BLaER1 (cell line): ENCODE results near the gene CLDND1.

ENCODE experiments used
- H3K27ac ChIP-seq: shearing (Covaris generic); formaldehyde crosslinking; 2 replicates; pipeline ENCODE4 v1.8.1; 2022
- H3K27me3 ChIP-seq: shearing (Covaris generic); formaldehyde crosslinking; 2 replicates; pipeline ENCODE4 v1.8.1; 2022
- H3K36me3 ChIP-seq: shearing (Covaris generic); formaldehyde crosslinking; 2 replicates; pipeline ENCODE4 v1.8.1; 2022
- H3K4me1 ChIP-seq: shearing (Covaris generic); formaldehyde crosslinking; 2 replicates; pipeline ENCODE4 v1.8.1; 2022
- H3K4me2 ChIP-seq: shearing (Covaris generic); formaldehyde crosslinking; 2 replicates; pipeline ENCODE4 v1.8.1; 2022
- H3K4me3 ChIP-seq: shearing (Covaris generic); formaldehyde crosslinking; 2 replicates; pipeline ENCODE4 v1.8.1; 2022
- H3K9ac ChIP-seq: shearing (Covaris generic); formaldehyde crosslinking; 2 replicates; pipeline ENCODE4 v1.8.1; 2022
- H3K9me3 ChIP-seq: shearing (Covaris generic); formaldehyde crosslinking; 2 replicates; pipeline ENCODE4 v1.8.1; 2022
- H4K20me1 ChIP-seq: shearing (Covaris generic); formaldehyde crosslinking; 2 replicates; pipeline ENCODE4 v1.8.1; 2022
- Cebpa-rat ChIP-seq: shearing (Covaris generic); IDR thresholded peaks from 2 replicates; pipeline ENCODE4 v1.8.1; 2022

CLDND1 gene

DNA sequence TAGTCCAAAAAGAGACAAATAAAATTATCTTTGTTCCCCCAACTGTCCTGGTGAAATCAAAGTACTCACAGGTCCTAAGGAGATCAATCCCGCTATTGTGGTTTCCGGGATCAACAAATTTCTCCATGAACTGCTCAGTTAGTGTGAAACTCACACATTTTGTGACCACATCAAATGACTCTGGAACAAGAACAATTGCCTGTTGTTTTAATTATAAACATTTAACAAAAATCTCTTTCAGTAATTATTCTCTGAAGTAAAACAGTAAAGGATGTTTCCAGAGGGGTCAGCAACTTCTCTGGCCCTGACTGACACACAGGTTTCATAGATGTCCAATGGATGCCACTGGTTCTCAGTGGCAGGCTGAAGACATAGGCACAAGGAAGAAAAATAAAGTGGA lies 3.9 kb downstream of the CLDND1 start:
- TF ChIP-seq Cebpa-rat: no peak
- Histone ChIP-seq H3K4me2 (no peak overlapping the region), H3K27ac (no peak overlapping the region), H4K20me1 (peaks cover 19% of the 10 kb centered on the region), H3K9ac (no peak overlapping the region), H3K4me3 (no peak overlapping the region), H3K27me3 (no peaks in the 10 kb centered on the region), H3K9me3 (no peaks in the 10 kb centered on the region), H3K4me1 (peaks cover 13% of the 10 kb centered on the region), H3K36me3 (peaks cover 65% of the 10 kb centered on the region)

DNA sequence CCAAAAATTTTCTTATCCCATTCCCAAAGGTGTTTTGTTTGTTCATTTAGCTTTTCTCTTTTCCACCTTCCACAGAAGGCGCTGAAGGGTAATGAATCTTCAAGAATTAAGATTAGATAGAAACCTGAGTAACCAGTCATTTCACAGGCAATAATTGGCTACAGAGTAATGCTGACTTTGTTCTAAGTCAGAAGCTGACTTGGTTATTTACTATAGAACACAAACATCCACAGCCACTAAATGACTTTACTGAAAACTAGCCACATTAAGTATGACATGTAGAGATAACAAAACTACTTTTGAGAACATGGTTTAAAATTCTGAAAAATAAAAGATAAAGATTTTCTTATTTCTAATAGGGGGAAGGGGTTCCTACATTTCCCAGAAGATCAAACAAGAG lies 7.8 kb downstream of the CLDND1 start:
- Histone ChIP-seq H3K27ac (no peak overlapping the region), H3K9ac (no peak overlapping the region), H3K36me3 (peaks cover 52% of the 10 kb centered on the region)

DNA sequence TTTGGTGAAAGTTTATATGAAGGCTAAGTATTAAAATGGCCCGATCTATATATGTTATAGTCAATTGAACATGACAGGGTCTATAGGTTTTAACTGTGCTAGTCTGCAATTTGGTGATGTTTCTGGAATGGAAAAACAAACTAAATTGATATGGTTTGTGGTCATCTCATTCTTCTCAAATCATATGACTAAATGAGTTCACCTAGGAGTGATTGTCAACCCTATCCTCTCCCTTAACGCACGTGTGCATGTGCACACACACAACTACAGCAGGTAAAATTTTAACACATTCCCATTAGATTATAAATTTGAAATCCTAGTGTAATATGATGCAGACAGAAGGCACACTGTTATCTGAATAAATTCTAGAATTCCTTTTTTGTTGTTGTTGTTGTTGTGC lies 9.0 kb downstream of the CLDND1 start:
- peaks cover 40% of the 10 kb centered on the region for H3K36me3 ChIP-seq
- H3K4me3 ChIP-seq: no peak overlapping the region
- no peaks in the 10 kb centered on the region for H3K27me3 ChIP-seq
- no peak overlapping the region for H3K4me2 ChIP-seq
- H3K9ac ChIP-seq: no peak overlapping the region
- H3K4me1 ChIP-seq: peaks cover 19% of the 10 kb centered on the region
- no peaks in the 10 kb centered on the region for H3K9me3 ChIP-seq
- peaks cover 1% of the 10 kb centered on the region; the same call in 1 of the 2 replicates for H4K20me1 ChIP-seq
- no peak overlapping the region for H3K27ac ChIP-seq
- no peak for TF ChIP-seq Cebpa-rat

More for the DNA sequence above, 7.8 kb downstream of the CLDND1 start:
- no peak for TF ChIP-seq Cebpa-rat
- Histone ChIP-seq H3K9me3 (no peaks in the 10 kb centered on the region), H4K20me1 (peaks cover 6% of the 10 kb centered on the region; the same call in 1 of the 2 replicates), H3K4me3 (no peak overlapping the region), H3K27me3 (no peaks in the 10 kb centered on the region), H3K4me2 (no peak overlapping the region), H3K4me1 (peaks cover 19% of the 10 kb centered on the region)

DNA sequence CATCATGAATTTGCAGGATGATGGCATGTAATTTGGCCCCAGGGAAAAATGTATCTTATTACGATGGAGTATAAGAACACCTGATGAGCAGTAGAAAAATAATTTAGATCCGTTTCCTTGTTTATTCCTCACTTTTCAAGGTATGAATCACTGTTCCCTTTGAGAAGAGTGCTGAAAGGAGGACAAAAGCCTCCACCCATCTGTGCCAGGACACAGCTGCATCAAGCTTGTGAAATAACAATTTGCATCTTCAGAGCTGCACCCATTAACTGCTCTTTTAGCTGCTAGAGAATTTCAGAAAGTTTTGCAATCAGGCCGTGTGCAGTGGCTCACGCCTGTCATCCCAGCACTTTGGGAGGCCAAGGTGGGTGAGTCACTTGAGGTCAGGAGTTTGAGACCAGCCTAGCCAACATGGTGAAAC lies 9.6 kb downstream of the CLDND1 start:
- Histone ChIP-seq H3K36me3 (peaks cover 33% of the 10 kb centered on the region), H3K4me3 (no peak overlapping the region), H3K4me2 (no peak overlapping the region), H3K27ac (no peak overlapping the region), H3K27me3 (no peaks in the 10 kb centered on the region), H4K20me1 (no peaks in the 10 kb centered on the region), H3K9ac (no peak overlapping the region), H3K9me3 (no peaks in the 10 kb centered on the region), H3K4me1 (peaks cover 19% of the 10 kb centered on the region)
- no peak for TF ChIP-seq Cebpa-rat

DNA sequence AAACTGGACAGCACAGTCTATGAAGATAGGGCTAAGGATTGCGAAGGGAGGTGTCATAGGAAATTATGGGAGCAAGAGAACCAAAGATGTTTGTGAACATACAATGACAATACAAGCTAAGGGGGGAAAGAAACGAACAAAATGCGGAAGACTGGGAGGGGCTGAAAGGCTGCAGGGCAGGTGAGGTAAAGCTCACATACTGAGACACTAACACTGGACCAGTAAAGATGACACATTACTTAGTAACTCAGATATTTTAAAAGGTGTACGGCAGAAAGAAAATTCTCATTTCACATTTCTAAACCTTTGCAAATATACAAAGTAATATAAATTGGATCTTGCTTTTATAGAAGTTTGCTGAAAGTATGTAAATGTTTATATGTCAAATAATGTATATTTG lies 10.1 kb downstream of the CLDND1 start:
- Histone ChIP-seq H3K27ac (no peak overlapping the region), H3K9ac (no peak overlapping the region), H3K27me3 (no peaks in the 10 kb centered on the region), H3K4me3 (no peak overlapping the region), H3K4me2 (no peak overlapping the region), H3K9me3 (no peaks in the 10 kb centered on the region), H3K4me1 (peaks cover 19% of the 10 kb centered on the region), H3K36me3 (peaks cover 28% of the 10 kb centered on the region), H4K20me1 (no peaks in the 10 kb centered on the region)
- TF ChIP-seq Cebpa-rat: no peak

DNA sequence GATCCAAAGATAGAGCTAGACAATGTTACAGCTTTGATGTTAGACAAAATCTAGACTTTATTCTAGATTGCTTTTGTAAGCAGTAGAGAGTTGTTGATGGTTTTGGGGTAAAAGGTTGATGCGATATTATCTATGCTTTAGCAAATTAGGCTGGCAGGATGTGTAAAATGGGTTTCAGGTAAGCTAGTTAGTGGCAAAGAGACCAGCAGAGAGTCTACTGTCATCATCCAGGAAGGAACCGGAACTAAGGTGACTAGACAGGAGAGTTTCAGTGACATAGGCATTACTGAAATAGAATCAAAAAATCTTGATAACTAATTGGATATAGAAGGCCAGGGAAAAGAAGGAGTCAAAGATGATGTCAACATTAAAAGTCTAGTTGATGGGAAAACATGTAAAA lies 14.1 kb downstream of the CLDND1 start:
- H3K9ac ChIP-seq: no peak overlapping the region
- H3K27me3 ChIP-seq: no peaks in the 10 kb centered on the region
- H3K27ac ChIP-seq: no peak overlapping the region
- no peak overlapping the region for H3K4me2 ChIP-seq
- no peak for TF ChIP-seq Cebpa-rat
- H3K36me3 ChIP-seq: no peaks in the 10 kb centered on the region
- no peaks in the 10 kb centered on the region for H4K20me1 ChIP-seq
- no peak overlapping the region for H3K4me3 ChIP-seq
- peaks cover 19% of the 10 kb centered on the region for H3K4me1 ChIP-seq
- H3K9me3 ChIP-seq: no peaks in the 10 kb centered on the region

DNA sequence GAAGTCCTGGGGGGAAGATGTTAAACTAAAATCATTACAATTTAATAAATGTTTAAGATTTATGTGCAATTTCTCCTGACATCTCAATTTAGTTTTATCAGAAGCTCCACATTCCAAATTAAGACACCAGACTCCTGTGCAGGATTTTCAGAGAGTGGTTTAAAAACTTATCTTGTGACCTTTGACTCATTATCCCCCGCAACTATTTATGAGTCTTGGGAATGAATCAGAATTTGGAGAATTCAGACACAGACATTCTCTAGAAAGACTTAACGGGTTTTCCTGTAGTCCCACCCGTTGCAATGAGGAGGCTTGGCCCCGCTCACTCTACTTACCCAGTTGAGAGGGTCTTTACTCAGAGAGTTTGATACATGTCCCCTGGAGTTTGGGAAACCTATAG lies 18.2 kb downstream of the CLDND1 start:
- no peaks in the 10 kb centered on the region for H3K36me3 ChIP-seq
- TF ChIP-seq Cebpa-rat: no peak
- no peaks in the 10 kb centered on the region for H3K27me3 ChIP-seq
- no peak overlapping the region for H3K9ac ChIP-seq
- no peaks in the 10 kb centered on the region for H3K4me1 ChIP-seq
- H3K9me3 ChIP-seq: no peaks in the 10 kb centered on the region
- H3K27ac ChIP-seq: no peak overlapping the region
- no peak overlapping the region for H3K4me2 ChIP-seq
- H3K4me3 ChIP-seq: no peak overlapping the region
- H4K20me1 ChIP-seq: no peaks in the 10 kb centered on the region

DNA sequence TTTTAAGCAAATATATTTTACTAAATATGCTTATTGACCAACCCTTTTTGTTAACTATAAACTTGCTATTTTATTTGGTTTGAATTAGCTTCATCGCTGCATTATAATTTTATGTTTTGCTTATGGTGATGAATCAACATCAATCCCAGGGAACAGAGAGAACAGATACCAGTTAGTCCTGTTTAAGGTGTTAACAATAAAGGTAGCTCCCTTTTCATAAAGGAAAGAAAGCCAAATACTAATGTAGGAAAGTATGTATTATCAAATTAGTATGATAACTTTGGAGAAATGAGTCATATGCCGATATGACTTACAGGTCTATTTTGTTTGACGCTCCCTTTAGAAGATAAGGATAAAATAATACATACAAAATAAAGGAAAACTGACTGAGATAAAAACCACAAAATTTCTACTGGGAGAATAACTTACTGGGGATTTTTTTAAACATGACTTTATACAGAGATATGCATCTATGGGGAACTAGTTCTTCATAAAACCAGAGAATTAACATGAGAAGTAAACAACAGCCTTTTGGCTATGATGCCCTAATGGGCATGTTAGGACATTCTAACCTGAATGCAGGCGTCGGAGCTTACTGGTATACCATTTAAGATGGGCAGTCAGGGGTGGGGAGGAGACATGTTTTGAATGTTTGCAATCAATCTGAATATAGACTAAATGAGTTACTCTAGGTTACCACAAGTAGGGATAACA lies 20.7 kb downstream of the CLDND1 start:
- Histone ChIP-seq H3K9me3 (no peaks in the 10 kb centered on the region), H3K27me3 (no peaks in the 10 kb centered on the region), H3K4me2 (no peak overlapping the region), H3K36me3 (no peaks in the 10 kb centered on the region), H3K9ac (no peak overlapping the region), H3K4me3 (no peak overlapping the region), H4K20me1 (no peaks in the 10 kb centered on the region), H3K27ac (no peak overlapping the region), H3K4me1 (no peaks in the 10 kb centered on the region)
- no peak for TF ChIP-seq Cebpa-rat

DNA sequence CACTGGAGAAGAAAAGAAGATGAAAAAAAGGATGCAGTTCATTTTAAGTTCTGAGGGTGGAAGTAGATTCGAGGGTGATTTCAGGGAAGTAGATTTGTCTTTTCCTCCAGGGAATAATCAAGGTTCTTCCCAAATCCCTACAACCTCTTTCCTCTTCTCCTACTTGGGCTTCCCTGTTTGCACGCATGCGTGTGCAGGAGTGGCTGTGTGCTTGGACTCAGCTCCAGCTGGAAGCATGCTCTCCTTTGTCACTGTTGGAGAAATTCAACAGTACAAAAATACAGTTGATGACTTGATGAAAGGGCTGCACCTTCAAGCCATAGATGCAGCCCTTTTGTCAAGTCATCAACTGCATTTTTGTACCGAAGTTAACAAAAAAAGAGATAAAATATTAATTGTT lies 21.4 kb downstream of the CLDND1 start:
- Histone ChIP-seq H3K36me3 (no peaks in the 10 kb centered on the region), H3K9me3 (no peaks in the 10 kb centered on the region), H3K4me3 (no peak overlapping the region), H3K27me3 (no peaks in the 10 kb centered on the region), H3K9ac (no peak overlapping the region), H3K4me1 (no peaks in the 10 kb centered on the region), H4K20me1 (no peaks in the 10 kb centered on the region), H3K27ac (no peak overlapping the region), H3K4me2 (no peak overlapping the region)
- TF ChIP-seq Cebpa-rat: no peak

DNA sequence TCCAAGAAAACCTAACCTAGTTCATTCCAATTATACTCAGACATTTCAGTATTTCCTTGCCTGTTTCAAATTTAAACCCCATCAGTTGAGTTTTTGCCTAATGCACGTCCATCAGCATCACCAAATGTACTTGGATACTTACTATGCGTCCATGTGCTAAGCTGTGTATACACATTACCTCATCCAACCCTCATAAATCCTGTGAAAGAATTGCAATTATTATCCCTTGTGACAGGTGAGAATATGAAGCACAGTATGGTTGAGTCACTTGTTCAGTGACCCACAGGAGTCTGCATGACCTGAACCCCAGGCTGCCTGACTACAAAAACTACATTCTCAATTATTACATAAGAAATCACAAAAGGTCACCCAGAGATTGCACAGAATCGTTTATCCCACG lies 22.7 kb downstream of the CLDND1 start:
- no peak overlapping the region for H3K9ac ChIP-seq
- H3K36me3 ChIP-seq: no peaks in the 10 kb centered on the region
- H3K4me3 ChIP-seq: no peak overlapping the region
- no peaks in the 10 kb centered on the region for H3K9me3 ChIP-seq
- no peak overlapping the region for H3K27ac ChIP-seq
- H3K4me2 ChIP-seq: no peak overlapping the region
- TF ChIP-seq Cebpa-rat: no peak
- no peaks in the 10 kb centered on the region for H4K20me1 ChIP-seq
- H3K4me1 ChIP-seq: no peaks in the 10 kb centered on the region
- H3K27me3 ChIP-seq: no peaks in the 10 kb centered on the region

DNA sequence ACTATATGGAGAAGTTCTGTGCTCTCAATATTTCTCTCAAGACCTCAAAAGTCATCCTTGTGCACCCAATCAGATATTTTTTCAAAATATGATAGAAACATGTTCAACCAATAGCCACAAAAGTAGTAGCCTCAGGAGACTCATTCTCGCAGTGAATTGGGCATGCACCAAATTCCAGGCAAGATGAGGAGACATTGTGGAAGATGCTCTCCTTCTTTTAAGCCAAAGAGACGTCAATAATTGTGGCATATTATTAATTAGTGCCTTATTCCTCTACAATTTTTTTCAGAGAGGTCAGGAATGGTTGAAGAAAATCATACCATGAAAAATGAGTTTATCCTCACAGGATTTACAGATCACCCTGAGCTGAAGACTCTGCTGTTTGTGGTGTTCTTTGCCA lies 25.3 kb downstream of the CLDND1 start, which contains the start of gene OR5K2:
OR5K2 (plus strand) TSS at position 301 of the 400 bp plus-strand sequence; CDS start at position 301, 0 bp downstream.
- Histone ChIP-seq H3K4me1 (no peaks in the 10 kb centered on the region), H3K4me3 (no peak within 1 kb of the TSS), H3K27me3 (no peaks in the 10 kb centered on the region), H4K20me1 (no peaks in the 10 kb centered on the region), H3K4me2 (no peak within 1 kb of the TSS), H3K9me3 (no peaks in the 10 kb centered on the region), H3K36me3 (no peaks in the 10 kb centered on the region), H3K9ac (no peak within 1 kb of the TSS), H3K27ac (no peak within 1 kb of the TSS)
- TF ChIP-seq Cebpa-rat: no peak
